B cell (primary cell): Measurements from ENCODE around the gene SDK1. TPM values are rescaled to one million over a fixed set of nuclear protein-coding genes. Genes with fewer than 3 reads are reported as not detected.

ENCODE experiments used
- ATAC-seq: fragments of 200-7000 bp; cut with Tn5 transposase; one replicate; pipeline ENCODE4 v1.10.0; 2021; ENCODE audit warnings: low read depth, mild to moderate bottlenecking, moderate number of reproducible peaks, moderate library complexity
- CTCF ChIA-PET: fragments of 350-600 bp; sonication (Branson Sonifier 250); formaldehyde crosslinking; loops from one replicate; lab custom pipeline; 2021; ENCODE audit warnings: antibody characterized with exemption, inconsistent platforms; lab: Charles Lee
- POLR2A ChIA-PET: fragments of 350-600 bp; sonication (Branson Sonifier 250); formaldehyde crosslinking; loops from one replicate; lab custom pipeline; 2021; ENCODE audit warnings: antibody characterized with exemption; lab: Charles Lee
- DNase-seq: peaks from one replicate; pipeline ENCODE4 v3.0.0; 2013
- H2AFZ ChIP-seq: 2 replicates; pipeline ENCODE4 v1.6.1; 2012; ENCODE audit warnings: mild to moderate bottlenecking, low read depth, low read length; ENCODE audit not compliant: insufficient read depth, poor library complexity, severe bottlenecking
- H3K27ac ChIP-seq, 2 donors: 1 replicate in 1 of 2; 2 replicates in 1 of 2; pipeline ENCODE4 v1.5.1; 2012 to 2013; ENCODE audit warnings: low read length in 2 of 2, mild to moderate bottlenecking in 2 of 2, moderate library complexity in 1 of 2
- H3K27me3 ChIP-seq, 4 experiments: fragments of 200-600 bp in 1 of 4; sonication (generic) in 1 of 4; replicated peaks in 1 of 4; 1 replicate in 2 of 4; 2 replicates in 2 of 4; pipeline versions ENCODE4 v1.6.1 to v1.7.0; 2013 to 2016; ENCODE audit warnings: low read length in 3 of 4, mild to moderate bottlenecking in 2 of 4, mixed read lengths in 1 of 4, moderate library complexity in 1 of 4; ENCODE audit not compliant: insufficient read depth in 4 of 4, control insufficient read depth in 3 of 4; ENCODE audit errors: control extremely low read depth in 1 of 4
- H3K36me3 ChIP-seq, 2 experiments: replicated peaks in 1 of 2; 1 replicate in 1 of 2; 2 replicates in 1 of 2; pipeline versions ENCODE4 v1.6.1 to v1.7.1; 2013; ENCODE audit warnings: low read length in 1 of 2; ENCODE audit not compliant: insufficient read depth in 2 of 2, control insufficient read depth in 1 of 2; ENCODE audit errors: control extremely low read depth in 1 of 2, extremely low read depth in 1 of 2
- H3K4me1 ChIP-seq, 2 donors: fragments of 200-600 bp in 1 of 2; sonication (generic) in 1 of 2; 1 replicate in 1 of 2; 2 replicates in 1 of 2; pipeline versions ENCODE4 v1.5.1 to v1.6.1; 2013 to 2017; ENCODE audit warnings: low read length in 2 of 2; ENCODE audit not compliant: control insufficient read depth in 2 of 2, insufficient read depth in 2 of 2
- H3K4me2 ChIP-seq: replicated peaks from 2 replicates; pipeline ENCODE3; 2012; ENCODE audit warnings: mild to moderate bottlenecking, low read depth, low read length; ENCODE audit not compliant: poor library complexity, severe bottlenecking
- H3K4me3 ChIP-seq, 5 experiments: fragments of 200-600 bp in 1 of 5; sonication (generic) in 1 of 5; 1 replicate in 3 of 5; 2 replicates in 2 of 5; pipeline versions ENCODE4 v1.5.1 to v1.7.0; 2011 to 2016; ENCODE audit warnings: low read length in 4 of 5, mild to moderate bottlenecking in 4 of 5, low read depth in 2 of 5, control low read depth in 1 of 5, moderate library complexity in 1 of 5; ENCODE audit not compliant: insufficient read depth in 1 of 5; ENCODE audit errors: control extremely low read depth in 1 of 5, extremely low read depth in 1 of 5
- H3K79me2 ChIP-seq: fragments of 200-600 bp; sonication (generic); one replicate; pipeline ENCODE4 v1.6.0; 2016; ENCODE audit warnings: low read length; ENCODE audit not compliant: control insufficient read depth, insufficient read depth
- H3K9ac ChIP-seq: fragments of 200-600 bp; sonication (generic); 2 replicates; pipeline ENCODE4 v1.6.1; 2017; ENCODE audit warnings: mild to moderate bottlenecking, low read length, moderate library complexity
- H3K9me3 ChIP-seq, 3 donors: one replicate each; pipeline versions ENCODE4 v1.6.1 to v1.7.1; 2013; ENCODE audit warnings: low read length in 2 of 3; ENCODE audit not compliant: control insufficient read depth in 2 of 3, insufficient read depth in 1 of 3; ENCODE audit errors: control extremely low read depth in 1 of 3
- H4K20me1 ChIP-seq: 2 replicates; pipeline ENCODE4 v1.6.0; 2012; ENCODE audit warnings: mild to moderate bottlenecking, low read length; ENCODE audit not compliant: insufficient read depth, control insufficient read depth, poor library complexity, severe bottlenecking
- H3K27ac Mint-ChIP-seq: one replicate; pipeline ENCODE4 v1.8.0; 2021; ENCODE audit warnings: mixed read lengths
- H3K27me3 Mint-ChIP-seq: one replicate; pipeline ENCODE4 v1.8.0; 2021; ENCODE audit warnings: mixed read lengths
- H3K4me1 Mint-ChIP-seq: one replicate; pipeline ENCODE4 v1.8.0; 2021; ENCODE audit warnings: mixed read lengths
- H3K4me3 Mint-ChIP-seq: one replicate; pipeline ENCODE4 v1.8.0; 2021; ENCODE audit warnings: mixed read lengths
- H3K9me3 Mint-ChIP-seq: one replicate; pipeline ENCODE4 v1.8.0; 2022; ENCODE audit warnings: mixed read lengths; ENCODE audit not compliant: insufficient read depth
- EZH2 ChIP-seq: IDR thresholded peaks from 2 replicates; pipeline ENCODE4 v1.6.1; 2012; ENCODE audit warnings: borderline replicate concordance, low read depth, mild to moderate bottlenecking, moderate library complexity, low read length; ENCODE audit not compliant: insufficient read depth, poor library complexity, severe bottlenecking
- WGBS: methylation state at CpG from one replicate; pipeline ENCODE4 v1.1.5; 2013; ENCODE audit warnings: missing lambda C conversion rate; ENCODE audit not compliant: insufficient coverage; 5-methylcytosine and 5-hydroxymethylcytosine counted together
- intact Hi-C: fragments of 100-400 bp; cut with micrococcal nuclease; formaldehyde crosslinking; loops from one replicate; pipeline ENCODE4 v1.10.0; 2022
- polyA plus RNA-seq: library from polyadenylated mRNA; depleted of rRNA; stranded (reverse); fragments of >200 nt; gene quantifications from 2 replicates; pipeline ENCODE4 v1.2.3, GENCODE V29; 2012
- total RNA-seq, 2 donors: library from RNA; stranded (reverse); fragments of 120-200 nt in 1 of 2; gene quantifications; 1 replicate in 1 of 2; 2 replicates in 1 of 2; pipeline versions ENCODE4 v1.2.3 to v1.2.4, GENCODE V29; 2013 to 2022
- TF ChIP-seq, protein P1 (sequence below): fragments of 200-600 bp; IDR thresholded peaks from one replicate; pipeline ENCODE4 v1.8.0; 2022; ENCODE audit warnings: antibody characterized with exemption, mild to moderate bottlenecking

The SDK1 gene
- total and polyA plus RNA-seq, 2 donors (not counting 1 experiment from before 2014, with no cell fraction given): 0.73 to 2.0 TPM

DNA sequence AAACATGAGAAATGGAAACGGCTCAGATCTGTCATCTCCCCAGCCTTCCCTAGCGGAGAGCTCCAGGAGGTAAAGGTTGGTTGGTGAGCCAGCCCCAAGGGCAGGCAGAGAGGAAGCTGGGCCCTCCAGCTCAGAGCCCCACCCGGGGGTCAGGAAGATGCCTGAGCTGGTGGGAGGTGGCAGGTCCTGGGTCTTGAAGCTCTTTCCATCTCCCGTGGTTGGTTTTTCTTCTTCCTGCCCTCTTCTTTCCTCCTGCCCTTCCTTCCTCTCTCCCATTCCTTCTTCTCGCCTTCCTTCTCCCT is 996.8 kb downstream of the SDK1 start:
- no peak overlapping the region for H3K27ac Mint-ChIP-seq
- POLR2A ChIA-PET: no interaction called here
- no peak overlapping the region for H3K4me3 Mint-ChIP-seq
- H3K4me1 ChIP-seq: no peaks in the 10 kb centered on the region
- H3K4me1 Mint-ChIP-seq: no peaks in the 10 kb centered on the region
- ATAC-seq: no peak
- no peaks in the 10 kb centered on the region for H3K36me3 ChIP-seq
- H3K9ac ChIP-seq: no peak overlapping the region
- WGBS: 78% methylated on average over 3 of the region's 5 CpGs
- H4K20me1 ChIP-seq: no peaks in the 10 kb centered on the region
- H3K27me3 Mint-ChIP-seq: no peaks in the 10 kb centered on the region
- CTCF ChIA-PET: no interaction called here
- H3K79me2 ChIP-seq: no peaks in the 10 kb centered on the region
- peaks cover 17% of the 10 kb centered on the region for H3K9me3 Mint-ChIP-seq
- peaks cover 0 to 25% (median 7%) of the 10 kb centered on the region in 3 donors for H3K9me3 ChIP-seq
- H2AFZ ChIP-seq: no peak overlapping the region
- no peak overlapping the region for H3K4me3 ChIP-seq
- DNase-seq: no peak
- TF ChIP-seq, protein P1, sequence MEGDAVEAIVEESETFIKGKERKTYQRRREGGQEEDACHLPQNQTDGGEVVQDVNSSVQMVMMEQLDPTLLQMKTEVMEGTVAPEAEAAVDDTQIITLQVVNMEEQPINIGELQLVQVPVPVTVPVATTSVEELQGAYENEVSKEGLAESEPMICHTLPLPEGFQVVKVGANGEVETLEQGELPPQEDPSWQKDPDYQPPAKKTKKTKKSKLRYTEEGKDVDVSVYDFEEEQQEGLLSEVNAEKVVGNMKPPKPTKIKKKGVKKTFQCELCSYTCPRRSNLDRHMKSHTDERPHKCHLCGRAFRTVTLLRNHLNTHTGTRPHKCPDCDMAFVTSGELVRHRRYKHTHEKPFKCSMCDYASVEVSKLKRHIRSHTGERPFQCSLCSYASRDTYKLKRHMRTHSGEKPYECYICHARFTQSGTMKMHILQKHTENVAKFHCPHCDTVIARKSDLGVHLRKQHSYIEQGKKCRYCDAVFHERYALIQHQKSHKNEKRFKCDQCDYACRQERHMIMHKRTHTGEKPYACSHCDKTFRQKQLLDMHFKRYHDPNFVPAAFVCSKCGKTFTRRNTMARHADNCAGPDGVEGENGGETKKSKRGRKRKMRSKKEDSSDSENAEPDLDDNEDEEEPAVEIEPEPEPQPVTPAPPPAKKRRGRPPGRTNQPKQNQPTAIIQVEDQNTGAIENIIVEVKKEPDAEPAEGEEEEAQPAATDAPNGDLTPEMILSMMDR: no peak
- H3K27me3 ChIP-seq: no peaks in the 10 kb centered on the region
- H3K4me2 ChIP-seq: no peak overlapping the region
- no peak overlapping the region for H3K27ac ChIP-seq
- intact Hi-C loops: no loop called here

DNA sequence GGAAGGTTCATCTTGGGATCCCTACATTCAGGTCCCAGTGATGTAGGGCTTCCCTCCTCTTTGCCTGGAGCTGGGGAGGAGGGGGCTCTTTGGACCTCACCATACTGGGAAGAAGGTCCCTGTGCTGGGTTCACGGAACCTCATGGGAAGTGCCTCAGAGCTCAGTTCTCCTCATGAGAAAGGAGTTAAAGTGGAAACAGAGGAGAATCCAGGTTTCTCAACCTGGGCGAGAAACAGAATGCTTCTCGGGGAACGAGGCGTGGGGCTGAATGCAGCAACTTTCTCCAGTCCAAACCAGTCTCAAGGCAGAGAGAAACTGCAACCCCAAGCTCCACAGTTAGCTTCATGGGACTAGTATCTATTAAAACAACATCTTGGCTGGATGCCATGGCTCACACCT is 998.4 kb downstream of the SDK1 start:
- H2AFZ ChIP-seq: no peak overlapping the region
- H3K4me3 Mint-ChIP-seq: no peak overlapping the region
- H3K4me3 ChIP-seq: no peak overlapping the region
- peaks cover 10% of the 10 kb centered on the region for H3K9me3 Mint-ChIP-seq
- CTCF ChIA-PET: no interaction called here
- POLR2A ChIA-PET: interaction anchor here (0.6 kb wide), 1 partner anchor 41 kb away, joined by 4 read pairs; no protein-coding TSS in a partner anchor
- no peaks in the 10 kb centered on the region for H3K79me2 ChIP-seq
- no peaks in the 10 kb centered on the region for H3K4me1 Mint-ChIP-seq
- TF ChIP-seq, protein P1: no peak
- TF ChIP-seq EZH2: no peak
- 85% methylated on average over 5 of the region's 5 CpGs for WGBS
- no peaks in the 10 kb centered on the region for H3K36me3 ChIP-seq
- no peaks in the 10 kb centered on the region for H3K27me3 ChIP-seq
- no peak overlapping the region for H3K27ac ChIP-seq
- H4K20me1 ChIP-seq: no peaks in the 10 kb centered on the region
- intact Hi-C loops: no loop called here
- no peaks in the 10 kb centered on the region for H3K27me3 Mint-ChIP-seq
- H3K9me3 ChIP-seq: peaks cover 0 to 24% (median 0%) of the 10 kb centered on the region in 3 donors
- no peak overlapping the region for H3K9ac ChIP-seq
- ATAC-seq (no peak), DNase-seq (no peak)
- H3K4me1 ChIP-seq: no peaks in the 10 kb centered on the region
- H3K4me2 ChIP-seq: no peak overlapping the region
- H3K27ac Mint-ChIP-seq: no peak overlapping the region
